ENCODE data around the gene GATAD2A. TPM values are rescaled to one million over a fixed set of nuclear protein-coding genes. Genes with fewer than 3 reads are reported as not detected.
A peak's percentile ranks its signal among the peaks of the same experiment; 100 is the strongest.

Gene GATAD2A
- total and polyA plus RNA-seq, 10 of the 15 experiments (the other 5 are each of a cell fraction or from before 2014, with no cell fraction given): 2.6 to 173 (median 32.0) TPM

GRCh38 chr19:19514215-19514657 is 108.8 kb downstream of the GATAD2A start:
- no peak for DNase-seq (ENCODE audit: low read depth, low spot score)
- Histone ChIP-seq H3K79me2 (ENCODE audit: control insufficient read depth, insufficient read depth, low read length) (peaks cover 27% of the 10 kb centered on the region), H3K9ac (ENCODE audit: control insufficient read depth, insufficient read depth, low read length) (no peak overlapping the region), H3K27me3 (replicated peaks in 1 of 2; ENCODE audit: control insufficient read depth in 2 of 2, insufficient read depth in 2 of 2, low read length in 1 of 2) (no peaks in the 10 kb centered on the region), H3K36me3 (ENCODE audit: control insufficient read depth in 2 of 2, insufficient read depth in 2 of 2, low read length in 1 of 2) (peaks cover under 1% of the 10 kb centered on the region in 2 experiments; a peak in 2 of 4 replicates), H3K4me2 (ENCODE audit: control insufficient read depth, insufficient read depth) (no peak overlapping the region), H3K27ac (ENCODE audit: control insufficient read depth, insufficient read depth) (no peak overlapping the region), H4K20me1 (ENCODE audit: control insufficient read depth, insufficient read depth) (no peaks in the 10 kb centered on the region), H2AFZ (ENCODE audit: control insufficient read depth, low read depth, low read length) (no peak overlapping the region), H3K4me3 (no peak overlapping the region), H3K4me1 (ENCODE audit: control insufficient read depth, insufficient read depth, low read length) (peaks cover 7% of the 10 kb centered on the region; the same call in 1 of the 2 replicates), H3K9me3 (replicated peaks; ENCODE audit: control insufficient read depth, insufficient read depth, low read length) (no peaks in the 10 kb centered on the region)
- no peak for FAIRE-seq
- BruUV-seq (replicated peaks): no TSS peak
- in situ Hi-C loops (cut with MboI): no loop called here
- ChIA-PET RAD21 (ENCODE audit: unreplicated experiment) (no interaction called here), SMC1A (ENCODE audit: uncharacterized antibody, unreplicated experiment) (no interaction called here), POLR2A (interaction anchor here (0.6 kb wide), 1 partner anchor 446 kb away, joined by 3 read pairs; no protein-coding TSS in a partner anchor), CTCF (no interaction called here)
- 94% methylated on average over 44 of the region's 46 CpGs for WGBS (ENCODE audit: insufficient coverage, insufficient replicate concordance, low lambda C conversion rate, missing lambda C conversion rate)
- intact Hi-C loops (cut with micrococcal nuclease; ENCODE audit: unreplicated experiment): no loop called here
- TF ChIP-seq NFXL1 (IDR thresholded peaks at IDR 0.05; ENCODE audit: borderline replicate concordance) (no peak), SP1 (IDR thresholded peaks at IDR 0.05; ENCODE audit: low read depth, low read length) (no peak)
- ATAC-seq: no peak

- SMC1A ChIA-PET (ENCODE audit: uncharacterized antibody, unreplicated experiment): interaction anchor here (0.9 to 1.7 kb wide), 3 partner anchors 10 to 151 kb away, joined by 4 to 8 read pairs (median 6); no protein-coding TSS in a partner anchor
- BruUV-seq (replicated peaks): no TSS peak
- intact Hi-C loops (cut with micrococcal nuclease; ENCODE audit: unreplicated experiment) (no loop called here), in situ Hi-C loops (cut with MboI) (no loop called here)
- Histone ChIP-seq H3K9ac (ENCODE audit: control insufficient read depth, insufficient read depth, low read length) (peak within 1 kb of the TSS; percentile 95), H4K20me1 (ENCODE audit: control insufficient read depth, insufficient read depth) (no peaks in the 10 kb centered on the region), H3K27me3 (replicated peaks in 1 of 2; ENCODE audit: control insufficient read depth in 2 of 2, insufficient read depth in 2 of 2, low read length in 1 of 2) (no peaks in the 10 kb centered on the region), H3K36me3 (ENCODE audit: control insufficient read depth in 2 of 2, insufficient read depth in 2 of 2, low read length in 1 of 2) (peaks cover 5 to 6% of the 10 kb centered on the region in 2 experiments; a peak in 3 of 4 replicates), H3K4me2 (ENCODE audit: control insufficient read depth, insufficient read depth) (peak within 1 kb of the TSS; percentile 98), H3K9me3 (replicated peaks; ENCODE audit: control insufficient read depth, insufficient read depth, low read length) (no peaks in the 10 kb centered on the region; the same call in 2 of the 3 replicates), H3K27ac (ENCODE audit: control insufficient read depth, insufficient read depth) (peak within 1 kb of the TSS; percentile 93), H3K79me2 (ENCODE audit: control insufficient read depth, insufficient read depth, low read length) (peaks cover 34% of the 10 kb centered on the region), H3K4me3 (peak within 1 kb of the TSS; percentile 85), H2AFZ (ENCODE audit: control insufficient read depth, low read depth, low read length) (peak within 1 kb of the TSS; percentile 96), H3K4me1 (ENCODE audit: control insufficient read depth, insufficient read depth, low read length) (peaks cover 9% of the 10 kb centered on the region; the same call in 1 of the 2 replicates)
- POLR2A ChIA-PET: interaction anchor here (0.5 to 1.6 kb wide), 6 partner anchors 10 to 151 kb away, joined by 3 to 5 read pairs (median 4); no protein-coding TSS in a partner anchor
- CTCF ChIA-PET: interaction anchor here (1.1 to 3.0 kb wide), 3 partner anchors 24 to 129 kb away, joined by 3 to 9 read pairs (median 3); partner anchors contain the start of gene GMIP
- RAD21 ChIA-PET (ENCODE audit: unreplicated experiment): interaction anchor here (1.0 to 1.5 kb wide), 4 partner anchors 25 to 150 kb away, joined by 3 to 6 read pairs (median 4); partner anchors contain the start of gene GATAD2A
- ATAC-seq (no peak), FAIRE-seq (no peak), DNase-seq (ENCODE audit: low read depth, low spot score) (no peak)
- 98% methylated on average over 48 of the region's 74 CpGs for WGBS (ENCODE audit: insufficient coverage, insufficient replicate concordance, low lambda C conversion rate, missing lambda C conversion rate)
- TF ChIP-seq ZNF622 (IDR thresholded peaks at IDR 0.05) (no peak), POLR2A (IDR thresholded peaks at IDR 0.05; ENCODE audit: low read depth, low read length) (peak; percentile 33; the same call in 1 of the 2 replicates), PAX8 (IDR thresholded peaks at IDR 0.05) (no peak), TAF1 (IDR thresholded peaks at IDR 0.05; ENCODE audit: borderline replicate concordance, low read depth, low read length) (no peak), EZH2 (IDR thresholded peaks at IDR 0.05; ENCODE audit: borderline replicate concordance, control insufficient read depth, low read depth, low read length) (no peak), HDAC2 (IDR thresholded peaks at IDR 0.05) (no peak), BACH1 (IDR thresholded peaks at IDR 0.05; ENCODE audit: borderline replicate concordance) (no peak), RFX5 (IDR thresholded peaks at IDR 0.05; ENCODE audit: low read depth, low read length) (no peak), NFXL1 (IDR thresholded peaks at IDR 0.05; ENCODE audit: borderline replicate concordance) (no peak), NFIC (IDR thresholded peaks at IDR 0.05; ENCODE audit: low read depth, low read length) (no peak), ZNF384 (IDR thresholded peaks at IDR 0.05; ENCODE audit: borderline replicate concordance, low read depth, low read length) (no peak), FOXM1 (IDR thresholded peaks at IDR 0.05; ENCODE audit: low read depth, low read length) (no peak), BCL3 (IDR thresholded peaks at IDR 0.05; ENCODE audit: borderline replicate concordance, insufficient read depth, low read depth, low read length, poor library complexity, severe bottlenecking) (peak; percentile 75), EED (IDR thresholded peaks at IDR 0.05; ENCODE audit: low read depth) (no peak), SREBF1 (IDR thresholded peaks at IDR 0.05; ENCODE audit: low read length) (no peak), RELA (IDR thresholded peaks at IDR 0.05; ENCODE audit: borderline replicate concordance, partially characterized antibody) (no peak)
These were observed 109.6 kb downstream of the GATAD2A start, which contains the start of gene TSSK6 for GRCh38 chr19:19514881-19515641. Gene TSSK6, minus strand, starts transcription at chr19:19515548. Its CDS starts 121 bp downstream, at chr19:19515427.

Data from GM12878 (cell line).